GM12878 (cell line): ENCODE measurements around the gene RALGAPA1. TPM values are rescaled to one million over a fixed set of nuclear protein-coding genes. Genes with fewer than 3 reads are reported as not detected.
A peak's percentile ranks its signal among the peaks of the same experiment; 100 is the strongest.

Experiments used
- ATAC-seq: fragments of 200-7000 bp; cut with Tn5 transposase; 3 replicates; pipeline ENCODE4 v1.9.1; 2020; ENCODE audit warnings: mild to moderate bottlenecking, moderate library complexity
- BruUV-seq: library from RNA; stranded (reverse); fragments of 400-500 nt; replicated peaks from 2 replicates; lab custom pipeline; 2021; lab: Mats Ljungman, UMichigan
- CTCF ChIA-PET: fragments of 300-600 bp; sonication (Branson Sonifier 250); formaldehyde crosslinking; extraction: SDS; loops from one replicate; lab custom pipeline; 2021; ENCODE audit warnings: inconsistent platforms; lab: Yijun Ruan, JAX
- POLR2A ChIA-PET: fragments of 350-600 bp; formaldehyde crosslinking; extraction: SDS; loops from one replicate; lab custom pipeline; 2021; ENCODE audit warnings: inconsistent platforms; lab: Charles Lee
- RAD21 ChIA-PET: fragments of 300-600 bp; sonication (Branson Sonifier 250); formaldehyde crosslinking; loops from one replicate; lab custom pipeline; 2023; ENCODE audit warnings: antibody characterized with exemption; ENCODE audit not compliant: unreplicated experiment; lab: Charles Lee
- SMC1A ChIA-PET: fragments of 300-600 bp; sonication (Branson Sonifier 250); formaldehyde crosslinking; loops from one replicate; lab custom pipeline; 2023; ENCODE audit not compliant: unreplicated experiment, uncharacterized antibody; lab: Charles Lee
- DNase-seq: peaks from one replicate; pipeline ENCODE4 v3.0.0-alpha.2; 2011; ENCODE audit warnings: low read depth, low spot score
- FAIRE-seq: peaks from 3 replicates; lab custom pipeline; 2011; peaks lifted over from hg19 to GRCh38; lab: Jason Lieb, UNC
- H2AFZ ChIP-seq: 2 replicates; pipeline ENCODE4 v1.6.0; 2011; ENCODE audit warnings: low read depth, low read length, control low read depth; ENCODE audit not compliant: control insufficient read depth
- H3K27ac ChIP-seq: 2 replicates; pipeline ENCODE4 v1.5.1; 2011; ENCODE audit warnings: control low read depth; ENCODE audit not compliant: control insufficient read depth, insufficient read depth
- H3K27me3 ChIP-seq, 2 experiments: replicated peaks in 1 of 2; 2 replicates each; pipeline versions ENCODE4 v1.6.0 to v1.6.1; 2011; ENCODE audit warnings: low read length in 1 of 2; ENCODE audit not compliant: control insufficient read depth in 2 of 2, insufficient read depth in 2 of 2
- H3K36me3 ChIP-seq, 2 experiments: 2 replicates each; pipeline ENCODE4 v1.5.1; 2011; ENCODE audit warnings: low read length in 1 of 2; ENCODE audit not compliant: control insufficient read depth in 2 of 2, insufficient read depth in 2 of 2
- H3K4me1 ChIP-seq: 2 replicates; pipeline ENCODE4 v1.6.1; 2011; ENCODE audit warnings: mild to moderate bottlenecking, low read length, moderate library complexity, mixed read lengths; ENCODE audit not compliant: control insufficient read depth, insufficient read depth
- H3K4me2 ChIP-seq: 2 replicates; pipeline ENCODE4 v1.6.0; 2011; ENCODE audit warnings: control low read depth; ENCODE audit not compliant: control insufficient read depth, insufficient read depth
- H3K4me3 ChIP-seq: fragments of 200-600 bp; sonication (generic); 2 replicates; pipeline ENCODE4 v1.5.1; 2016
- H3K79me2 ChIP-seq: 2 replicates; pipeline ENCODE4 v1.6.0; 2011; ENCODE audit warnings: low read length; ENCODE audit not compliant: control insufficient read depth, insufficient read depth
- H3K9ac ChIP-seq: 2 replicates; pipeline ENCODE4 v1.8.0; 2011; ENCODE audit warnings: low read length, control low read depth, mixed read lengths; ENCODE audit not compliant: control insufficient read depth, insufficient read depth
- H3K9me3 ChIP-seq: replicated peaks from 3 replicates; pipeline ENCODE4 v1.5.1; 2011; ENCODE audit warnings: mild to moderate bottlenecking, low read length; ENCODE audit not compliant: control insufficient read depth, insufficient read depth
- H4K20me1 ChIP-seq: 2 replicates; pipeline ENCODE4 v1.6.0; 2011; ENCODE audit not compliant: control insufficient read depth, insufficient read depth
- ATF7 ChIP-seq: fragments of 450-650 bp; IDR thresholded peaks from 2 replicates; pipeline ENCODE4 v1.6.1; 2016; ENCODE audit warnings: low read depth, mild to moderate bottlenecking
- CBX3 ChIP-seq: fragments of 200-600 bp; sonication (generic); IDR thresholded peaks from 2 replicates; pipeline ENCODE4 v1.6.1; 2016; ENCODE audit warnings: low read depth, borderline replicate concordance
- EP300 ChIP-seq, 2 experiments: fragments of 150-350 bp in 1 of 2; IDR thresholded peaks; 2 replicates each; pipeline ENCODE4 v1.6.1; 2011 to 2012; ENCODE audit warnings: low read depth in 2 of 2, low read length in 2 of 2, borderline replicate concordance in 1 of 2, improper control_type of control experiment in 1 of 2, inconsistent platforms in 1 of 2; ENCODE audit not compliant: control insufficient read depth in 1 of 2
- IKZF2 ChIP-seq, 2 experiments: fragments of 450-650 bp; IDR thresholded peaks; 2 replicates each; pipeline ENCODE4 v1.6.1; 2017; ENCODE audit warnings: mild to moderate bottlenecking in 2 of 2, moderate library complexity in 2 of 2
- JUNB ChIP-seq: IDR thresholded peaks from 2 replicates; pipeline ENCODE4 v1.6.1; 2016; ENCODE audit warnings: antibody characterized with exemption, mild to moderate bottlenecking
- KLF5 ChIP-seq: fragments of 450-650 bp; IDR thresholded peaks from 2 replicates; pipeline ENCODE4 v1.6.1; 2014; ENCODE audit warnings: mild to moderate bottlenecking; ENCODE audit not compliant: partially characterized antibody
- NR2F1 ChIP-seq: fragments of 450-650 bp; conservative IDR thresholded peaks from 2 replicates; pipeline ENCODE4 v1.6.1; 2017; ENCODE audit warnings: mild to moderate bottlenecking
- SPI1 ChIP-seq: IDR thresholded peaks from 2 replicates; pipeline ENCODE4 v1.6.1; 2011; ENCODE audit warnings: low read depth, mild to moderate bottlenecking, low read length, moderate library complexity, borderline replicate concordance; ENCODE audit not compliant: insufficient read depth
- SREBF2 ChIP-seq: IDR thresholded peaks from 2 replicates; pipeline ENCODE4 v1.6.1; 2012; ENCODE audit warnings: mild to moderate bottlenecking, low read length
- TBL1XR1 ChIP-seq: IDR thresholded peaks from 2 replicates; pipeline ENCODE4 v1.6.1; 2012; ENCODE audit warnings: low read depth, low read length, improper control_type of control experiment
- WGBS: methylation state at CpG from one replicate; pipeline ENCODE4 v1.1.6; 2016; ENCODE audit warnings: low lambda C conversion rate; ENCODE audit not compliant: insufficient replicate concordance, insufficient coverage; ENCODE audit errors: missing lambda C conversion rate; 5-methylcytosine and 5-hydroxymethylcytosine counted together
- in situ Hi-C: fragments of 300-500 bp; cut with MboI; formaldehyde crosslinking; loops from 9 replicates; pipeline ENCODE4 v1.14.3; 2018; ENCODE audit warnings: mixed read lengths
- intact Hi-C: fragments of 100-400 bp; cut with micrococcal nuclease; formaldehyde crosslinking; loops from one replicate; pipeline ENCODE4 v1.14.2; 2022; ENCODE audit not compliant: unreplicated experiment
- polyA plus RNA-seq, 11 experiments: library from polyadenylated mRNA; depleted of rRNA in 4 of 11; unstranded in 6 of 11; stranded (reverse) in 5 of 11; fragments of >200 nt; fragmentation: Nextera tagmentation in 4 of 11; fragmentation: Illumina TruSeq in 1 of 11; extraction: Ambion mirVana in 4 of 11; extraction: Trizol in 1 of 11; gene quantifications; 1 replicate in 1 of 11; 2 replicates in 10 of 11; pipeline versions ENCODE4 v1.2.1 to v1.2.3, GENCODE V29; 2011 to 2016; ENCODE audit warnings: inconsistent platforms in 2 of 11, missing spikeins in 2 of 11, low read depth in 1 of 11
- total RNA-seq, 4 experiments: library from RNA; depleted of rRNA in 3 of 4; stranded (reverse); fragments of >200 nt in 3 of 4; fragmentation: Illumina TruSeq in 1 of 4; extraction: Trizol in 1 of 4; gene quantifications; 2 replicates each; pipeline versions ENCODE4 v1.2.1 to v1.2.3, GENCODE V29; 2013 to 2021
- TF ChIP-seq, protein P1 (sequence below): IDR thresholded peaks from 2 replicates; pipeline ENCODE4 v1.6.1; 2012; ENCODE audit warnings: mild to moderate bottlenecking, low read depth, low read length
- TF ChIP-seq, protein P2 (sequence below): IDR thresholded peaks from 2 replicates; pipeline ENCODE4 v1.6.1; 2012; ENCODE audit warnings: low read depth, low read length, improper control_type of control experiment
- TF ChIP-seq, protein P3 (sequence below): fragments of 150-350 bp; IDR thresholded peaks from 2 replicates; pipeline ENCODE4 v1.6.1; 2016; ENCODE audit warnings: low read depth, low read length
- TF ChIP-seq, protein P4 (sequence below): fragments of 450-650 bp; IDR thresholded peaks from 2 replicates; pipeline ENCODE4 v1.6.1; 2016; ENCODE audit warnings: mild to moderate bottlenecking

The RALGAPA1 gene
- total and polyA plus RNA-seq, 10 of the 15 experiments (the other 5 are each of a cell fraction or from before 2014, with no cell fraction given), result 5.6 to 26.7 (median 14.7) TPM

DNA sequence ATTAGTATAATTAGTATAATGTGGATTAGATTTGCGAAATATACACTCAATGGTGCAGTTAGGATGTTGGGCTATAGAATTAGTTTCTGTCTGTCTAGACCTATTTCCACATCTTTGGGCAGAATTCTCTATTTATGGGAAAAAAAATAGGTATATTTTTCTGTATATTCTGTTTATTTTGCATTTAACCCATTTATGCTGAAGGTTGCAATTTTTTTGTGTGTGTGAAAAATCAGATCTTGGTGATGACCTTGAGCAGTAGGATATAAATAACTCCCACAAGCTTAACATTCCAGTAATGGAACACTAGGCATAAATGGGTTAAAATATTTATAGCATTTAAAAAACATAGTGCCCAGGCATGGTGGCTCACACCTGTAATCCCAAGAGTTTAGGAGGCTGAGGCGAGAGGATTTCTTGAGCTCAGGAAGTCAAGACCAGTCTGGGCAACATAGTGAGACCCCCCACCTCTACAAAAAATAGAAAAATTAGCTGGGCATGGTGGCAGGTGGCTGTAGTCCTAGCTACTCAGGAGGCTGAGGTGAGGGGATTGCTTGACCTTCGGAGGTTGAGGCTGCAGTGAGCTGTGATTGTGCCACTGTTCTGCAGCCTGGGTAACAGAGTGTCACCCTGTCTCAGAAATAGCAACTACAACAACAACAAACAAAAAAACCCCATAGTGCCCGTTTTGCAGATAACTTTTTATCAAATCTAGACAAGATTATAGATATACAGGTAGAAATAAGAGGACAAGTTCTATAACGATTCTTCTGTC is 26.3 kb upstream of the RALGAPA1 start:
- Histone ChIP-seq H3K9me3 (no peaks in the 10 kb centered on the region; the same call in 2 of the 3 replicates), H3K4me3 (no peak overlapping the region), H3K27ac (no peak overlapping the region), H3K4me1 (no peaks in the 10 kb centered on the region), H3K4me2 (no peak overlapping the region), H2AFZ (no peak overlapping the region), H3K79me2 (no peaks in the 10 kb centered on the region), H4K20me1 (no peaks in the 10 kb centered on the region), H3K27me3 (no peaks in the 10 kb centered on the region), H3K36me3 (no peaks in the 10 kb centered on the region; a peak in 3 of 4 replicates), H3K9ac (no peak overlapping the region)
- DNase-seq (no peak), ATAC-seq (no peak), FAIRE-seq (no peak)
- POLR2A ChIA-PET, result interaction anchor here (1.0 to 2.1 kb wide), 2 partner anchors 9 to 28 kb away, joined by 3 to 11 read pairs; partner anchors contain the start of gene BRMS1L
- CTCF ChIA-PET, result interaction anchor here (0.8 to 2.2 kb wide), 8 partner anchors 9 to 234 kb away, joined by 3 to 15 read pairs (median 4); partner anchors contain the start of gene BRMS1L
- intact Hi-C loops (no loop called here), in situ Hi-C loops (no loop called here)
- SMC1A ChIA-PET, result interaction anchor here (0.7 to 2.9 kb wide), 6 partner anchors 9 to 234 kb away, joined by 3 to 12 read pairs (median 4); partner anchors contain the start of gene BRMS1L
- TF ChIP-seq JUNB (no peak), IKZF2 (IDR thresholded peaks at IDR 0.05) (no peak), NR2F1 (no peak), SREBF2 (no peak), ATF7 (no peak), SPI1 (no peak), CBX3 (no peak), TBL1XR1 (no peak), EP300 (IDR thresholded peaks at IDR 0.05; ENCODE audit: borderline replicate concordance in 1 of 2, control insufficient read depth in 1 of 2, low read depth in 2 of 2, low read length in 2 of 2) (no peak), KLF5 (no peak)
- TF ChIP-seq, protein P1, sequence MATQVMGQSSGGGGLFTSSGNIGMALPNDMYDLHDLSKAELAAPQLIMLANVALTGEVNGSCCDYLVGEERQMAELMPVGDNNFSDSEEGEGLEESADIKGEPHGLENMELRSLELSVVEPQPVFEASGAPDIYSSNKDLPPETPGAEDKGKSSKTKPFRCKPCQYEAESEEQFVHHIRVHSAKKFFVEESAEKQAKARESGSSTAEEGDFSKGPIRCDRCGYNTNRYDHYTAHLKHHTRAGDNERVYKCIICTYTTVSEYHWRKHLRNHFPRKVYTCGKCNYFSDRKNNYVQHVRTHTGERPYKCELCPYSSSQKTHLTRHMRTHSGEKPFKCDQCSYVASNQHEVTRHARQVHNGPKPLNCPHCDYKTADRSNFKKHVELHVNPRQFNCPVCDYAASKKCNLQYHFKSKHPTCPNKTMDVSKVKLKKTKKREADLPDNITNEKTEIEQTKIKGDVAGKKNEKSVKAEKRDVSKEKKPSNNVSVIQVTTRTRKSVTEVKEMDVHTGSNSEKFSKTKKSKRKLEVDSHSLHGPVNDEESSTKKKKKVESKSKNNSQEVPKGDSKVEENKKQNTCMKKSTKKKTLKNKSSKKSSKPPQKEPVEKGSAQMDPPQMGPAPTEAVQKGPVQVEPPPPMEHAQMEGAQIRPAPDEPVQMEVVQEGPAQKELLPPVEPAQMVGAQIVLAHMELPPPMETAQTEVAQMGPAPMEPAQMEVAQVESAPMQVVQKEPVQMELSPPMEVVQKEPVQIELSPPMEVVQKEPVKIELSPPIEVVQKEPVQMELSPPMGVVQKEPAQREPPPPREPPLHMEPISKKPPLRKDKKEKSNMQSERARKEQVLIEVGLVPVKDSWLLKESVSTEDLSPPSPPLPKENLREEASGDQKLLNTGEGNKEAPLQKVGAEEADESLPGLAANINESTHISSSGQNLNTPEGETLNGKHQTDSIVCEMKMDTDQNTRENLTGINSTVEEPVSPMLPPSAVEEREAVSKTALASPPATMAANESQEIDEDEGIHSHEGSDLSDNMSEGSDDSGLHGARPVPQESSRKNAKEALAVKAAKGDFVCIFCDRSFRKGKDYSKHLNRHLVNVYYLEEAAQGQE, result no peak
- TF ChIP-seq, protein P2, sequence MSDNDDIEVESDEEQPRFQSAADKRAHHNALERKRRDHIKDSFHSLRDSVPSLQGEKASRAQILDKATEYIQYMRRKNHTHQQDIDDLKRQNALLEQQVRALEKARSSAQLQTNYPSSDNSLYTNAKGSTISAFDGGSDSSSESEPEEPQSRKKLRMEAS, result no peak
- TF ChIP-seq, protein P3, sequence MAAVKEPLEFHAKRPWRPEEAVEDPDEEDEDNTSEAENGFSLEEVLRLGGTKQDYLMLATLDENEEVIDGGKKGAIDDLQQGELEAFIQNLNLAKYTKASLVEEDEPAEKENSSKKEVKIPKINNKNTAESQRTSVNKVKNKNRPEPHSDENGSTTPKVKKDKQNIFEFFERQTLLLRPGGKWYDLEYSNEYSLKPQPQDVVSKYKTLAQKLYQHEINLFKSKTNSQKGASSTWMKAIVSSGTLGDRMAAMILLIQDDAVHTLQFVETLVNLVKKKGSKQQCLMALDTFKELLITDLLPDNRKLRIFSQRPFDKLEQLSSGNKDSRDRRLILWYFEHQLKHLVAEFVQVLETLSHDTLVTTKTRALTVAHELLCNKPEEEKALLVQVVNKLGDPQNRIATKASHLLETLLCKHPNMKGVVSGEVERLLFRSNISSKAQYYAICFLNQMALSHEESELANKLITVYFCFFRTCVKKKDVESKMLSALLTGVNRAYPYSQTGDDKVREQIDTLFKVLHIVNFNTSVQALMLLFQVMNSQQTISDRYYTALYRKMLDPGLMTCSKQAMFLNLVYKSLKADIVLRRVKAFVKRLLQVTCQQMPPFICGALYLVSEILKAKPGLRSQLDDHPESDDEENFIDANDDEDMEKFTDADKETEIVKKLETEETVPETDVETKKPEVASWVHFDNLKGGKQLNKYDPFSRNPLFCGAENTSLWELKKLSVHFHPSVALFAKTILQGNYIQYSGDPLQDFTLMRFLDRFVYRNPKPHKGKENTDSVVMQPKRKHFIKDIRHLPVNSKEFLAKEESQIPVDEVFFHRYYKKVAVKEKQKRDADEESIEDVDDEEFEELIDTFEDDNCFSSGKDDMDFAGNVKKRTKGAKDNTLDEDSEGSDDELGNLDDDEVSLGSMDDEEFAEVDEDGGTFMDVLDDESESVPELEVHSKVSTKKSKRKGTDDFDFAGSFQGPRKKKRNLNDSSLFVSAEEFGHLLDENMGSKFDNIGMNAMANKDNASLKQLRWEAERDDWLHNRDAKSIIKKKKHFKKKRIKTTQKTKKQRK, result no peak
- TF ChIP-seq, protein P4, sequence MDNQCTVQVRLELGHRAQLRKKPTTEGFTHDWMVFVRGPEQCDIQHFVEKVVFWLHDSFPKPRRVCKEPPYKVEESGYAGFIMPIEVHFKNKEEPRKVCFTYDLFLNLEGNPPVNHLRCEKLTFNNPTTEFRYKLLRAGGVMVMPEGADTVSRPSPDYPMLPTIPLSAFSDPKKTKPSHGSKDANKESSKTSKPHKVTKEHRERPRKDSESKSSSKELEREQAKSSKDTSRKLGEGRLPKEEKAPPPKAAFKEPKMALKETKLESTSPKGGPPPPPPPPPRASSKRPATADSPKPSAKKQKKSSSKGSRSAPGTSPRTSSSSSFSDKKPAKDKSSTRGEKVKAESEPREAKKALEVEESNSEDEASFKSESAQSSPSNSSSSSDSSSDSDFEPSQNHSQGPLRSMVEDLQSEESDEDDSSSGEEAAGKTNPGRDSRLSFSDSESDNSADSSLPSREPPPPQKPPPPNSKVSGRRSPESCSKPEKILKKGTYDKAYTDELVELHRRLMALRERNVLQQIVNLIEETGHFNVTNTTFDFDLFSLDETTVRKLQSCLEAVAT, result no peak
- 87% methylated on average over 5 of the region's 5 CpGs for WGBS
- TSS peak; percentile 19 for BruUV-seq
- RAD21 ChIA-PET, result interaction anchor here (1.2 to 1.4 kb wide), 2 partner anchors 9 to 14 kb away, joined by 3 to 5 read pairs; partner anchors contain the start of gene BRMS1L
